HG03159 (cell line): ENCODE data around the gene TMEM170B.

ENCODE experiments used
- ATAC-seq: cut with Tn5 transposase; IDR thresholded peaks from one replicate; pipeline ENCODE4 v1.9.1; 2021; ENCODE audit warnings: mild to moderate bottlenecking, moderate library complexity; ENCODE audit not compliant: unreplicated experiment

Gene TMEM170B

GRCh38 chr6:11609324-11610071 is 71.9 kb downstream of the TMEM170B start:
- no peak for ATAC-seq

- no peak for ATAC-seq
Measured at GRCh38 chr6:11613336-11613735, 75.8 kb downstream of the TMEM170B start.

GRCh38 chr6:11613858-11614257 is 76.3 kb downstream of the TMEM170B start:
- no peak for ATAC-seq

GRCh38 chr6:11614534-11615213 is 77.1 kb downstream of the TMEM170B start:
- no peak for ATAC-seq

GRCh38 chr6:11615214-11615602 is 77.7 kb downstream of the TMEM170B start:
- ATAC-seq = no peak

GRCh38 chr6:11616200-11616611 is 78.7 kb downstream of the TMEM170B start:
- no peak for ATAC-seq

- no peak for ATAC-seq
Measured at GRCh38 chr6:11618533-11618932, 81.0 kb downstream of the TMEM170B start.

- ATAC-seq = no peak
Measured at GRCh38 chr6:11621119-11621518, 83.6 kb downstream of the TMEM170B start.

- ATAC-seq = no peak
Measured at GRCh38 chr6:11622156-11622555, 84.6 kb downstream of the TMEM170B start.

GRCh38 chr6:11623272-11623671 is 85.7 kb downstream of the TMEM170B start:
- no peak for ATAC-seq

- ATAC-seq = no peak
Measured at GRCh38 chr6:11625302-11625701, 87.8 kb downstream of the TMEM170B start.

GRCh38 chr6:11626356-11626755 is 88.8 kb downstream of the TMEM170B start:
- no peak for ATAC-seq

- no peak for ATAC-seq
Measured at GRCh38 chr6:11628562-11628961, 91.0 kb downstream of the TMEM170B start.

GRCh38 chr6:11631008-11631407 is 93.5 kb downstream of the TMEM170B start:
- ATAC-seq = no peak

GRCh38 chr6:11631539-11631938 is 94.0 kb downstream of the TMEM170B start:
- ATAC-seq = no peak

- no peak for ATAC-seq
Measured at GRCh38 chr6:11632231-11632630, 94.7 kb downstream of the TMEM170B start.

GRCh38 chr6:11632795-11633511 is 95.4 kb downstream of the TMEM170B start:
- no peak for ATAC-seq
